HG03135 (cell line): Measurements from ENCODE around the gene OR2M4.
"Not testable (repeated sequence)": the region's sequence is repeated elsewhere in the genome, so short reads cannot be mapped to it uniquely, and the experiment has no call there.

ENCODE experiments used
- ATAC-seq: cut with Tn5 transposase; IDR thresholded peaks from one replicate; pipeline ENCODE4 v1.9.1; 2021; ENCODE audit warnings: mild to moderate bottlenecking, moderate library complexity; ENCODE audit not compliant: unreplicated experiment

Gene OR2M4

GRCh38 chr1:248231117-248231516, at the start of gene OR2M4:
OR2M4 (plus strand) TSS chr1:248231417; CDS start chr1:248238929, 7,512 bp downstream.
- no peak for ATAC-seq

- no peak for ATAC-seq
Observed at GRCh38 chr1:248183996-248184395, 47.2 kb upstream of the OR2M4 start.

- ATAC-seq = no peak
Observed at GRCh38 chr1:248187363-248187762, 43.9 kb upstream of the OR2M4 start.

- no peak for ATAC-seq
Observed at GRCh38 chr1:248189026-248189425, 42.2 kb upstream of the OR2M4 start.

GRCh38 chr1:248194117-248194516, 37.1 kb upstream of the OR2M4 start:
- ATAC-seq = no peak

GRCh38 chr1:248196965-248197364, 34.3 kb upstream of the OR2M4 start, which contains the start of gene OR2M3:
OR2M3 (plus strand) TSS chr1:248197265; CDS start chr1:248203068, 5,803 bp downstream.
- ATAC-seq = no peak

- ATAC-seq = no peak
Observed at GRCh38 chr1:248215880-248216279, 15.3 kb upstream of the OR2M4 start.

GRCh38 chr1:248225537-248225936, 5.7 kb upstream of the OR2M4 start:
- ATAC-seq = no peak

- no peak for ATAC-seq
Observed at GRCh38 chr1:248229360-248229908, 1.8 kb upstream of the OR2M4 start.

- ATAC-seq = no peak
Observed at GRCh38 chr1:248239478-248239877, 8.3 kb downstream of the OR2M4 start.

GRCh38 chr1:248243204-248243603, 12.0 kb downstream of the OR2M4 start:
- ATAC-seq = peak; percentile 82

- not testable (repeated sequence) for ATAC-seq
Observed at GRCh38 chr1:248259309-248259708, 28.1 kb downstream of the OR2M4 start.

GRCh38 chr1:248268178-248268577, 37.0 kb downstream of the OR2M4 start:
- no peak for ATAC-seq

GRCh38 chr1:248273225-248273624, 42.0 kb downstream of the OR2M4 start:
- ATAC-seq = not testable (repeated sequence)

- no peak for ATAC-seq
Observed at GRCh38 chr1:248277876-248278275, 46.7 kb downstream of the OR2M4 start, which contains the start of gene OR2T33. OR2T33 (minus strand) TSS chr1:248277976; CDS start chr1:248273814, 4,162 bp downstream.

- no peak for ATAC-seq
Observed at GRCh38 chr1:248288391-248288790, 57.2 kb downstream of the OR2M4 start.
